WTC11 (cell line): ENCODE data around the gene RXRA.

ENCODE experiments used
- CREB1 ChIP-seq: sonication (generic); formaldehyde crosslinking; IDR thresholded peaks from 2 replicates; pipeline ENCODE4 v1.8.0; 2023; ENCODE audit warnings: mild to moderate bottlenecking, missing genetic modification reagents
- CREM ChIP-seq: sonication (generic); formaldehyde crosslinking; IDR thresholded peaks from 2 replicates; pipeline ENCODE4 v1.8.1; 2022; ENCODE audit warnings: mild to moderate bottlenecking, missing genetic modification reagents, moderate library complexity
- CTCF ChIP-seq: fragments of 200-600 bp; IDR thresholded peaks from 2 replicates; pipeline ENCODE4 v1.8.0; 2022; ENCODE audit warnings: antibody characterized with exemption
- ETV6 ChIP-seq: sonication (generic); formaldehyde crosslinking; IDR thresholded peaks from 2 replicates; pipeline ENCODE4 v1.8.1; 2022; ENCODE audit warnings: mild to moderate bottlenecking, missing genetic modification reagents
- FOXJ3 ChIP-seq: sonication (generic); formaldehyde crosslinking; IDR thresholded peaks from 2 replicates; pipeline ENCODE4 v1.9.0; 2021; ENCODE audit warnings: missing genetic modification reagents, mild to moderate bottlenecking, borderline replicate concordance
- TCF7 ChIP-seq: sonication (generic); formaldehyde crosslinking; IDR thresholded peaks from 2 replicates; pipeline ENCODE4 v1.8.0; 2022; ENCODE audit warnings: mild to moderate bottlenecking, low read depth, missing genetic modification reagents, moderate library complexity
- USF2 ChIP-seq: sonication (generic); formaldehyde crosslinking; IDR thresholded peaks from 2 replicates; pipeline ENCODE4 v1.8.1; 2023; ENCODE audit warnings: mild to moderate bottlenecking, missing genetic modification reagents, moderate library complexity
- ZBTB21 ChIP-seq: sonication (generic); formaldehyde crosslinking; IDR thresholded peaks from 2 replicates; pipeline ENCODE4 v1.8.1; 2023; ENCODE audit warnings: mild to moderate bottlenecking, missing genetic modification reagents, borderline replicate concordance
- TF ChIP-seq, protein P1 (sequence below): sonication (generic); formaldehyde crosslinking; IDR thresholded peaks from 2 replicates; pipeline ENCODE4 v1.8.0; 2022; ENCODE audit warnings: mild to moderate bottlenecking, missing genetic modification reagents

DNA sequence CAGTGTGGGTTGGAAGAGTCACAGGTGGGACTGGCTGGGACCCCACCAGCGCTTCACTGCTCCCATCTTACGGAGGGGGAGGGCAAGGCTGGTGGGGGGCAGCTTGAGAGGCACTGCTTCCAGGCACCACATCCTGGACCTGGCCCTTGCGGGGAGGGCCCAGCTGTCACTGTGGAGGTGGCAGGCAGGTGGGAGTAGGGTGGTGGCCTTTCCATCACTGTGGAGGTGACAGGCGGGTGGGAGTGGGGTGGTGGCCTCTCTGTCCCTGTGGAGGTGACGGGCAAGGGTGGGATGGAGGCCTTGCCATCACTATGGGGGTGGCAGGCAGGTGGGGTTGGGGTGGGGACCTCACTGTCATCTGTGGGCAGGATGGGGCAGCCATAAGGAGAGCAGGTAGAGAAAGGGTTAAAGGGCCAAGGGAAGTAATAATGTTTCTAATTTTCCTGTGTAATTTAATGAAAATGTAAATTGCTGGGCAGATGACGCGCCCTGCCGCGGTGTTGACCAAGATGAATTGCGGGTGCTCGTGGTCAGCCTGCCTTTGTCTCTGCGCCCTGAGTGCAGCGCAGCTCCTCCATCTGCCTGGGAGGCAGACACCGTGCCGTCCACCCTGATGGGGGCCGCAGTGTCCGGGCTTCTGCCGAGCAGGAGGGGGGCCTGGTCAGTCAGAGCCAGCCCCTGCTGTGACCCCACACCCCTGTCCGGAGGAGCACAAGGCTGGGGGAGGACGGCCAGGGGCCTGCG lies 20.8 kb downstream of the RXRA start:
- TF ChIP-seq ETV6 (CRISPR knock-in tag) (no peak), TCF7 (no peak), CREM (CRISPR knock-in tag) (no peak), CREB1 (no peak), CTCF (no peak), ZBTB21 (CRISPR knock-in tag) (no peak), USF2 (CRISPR knock-in tag) (no peak), FOXJ3 (no peak)
- TF ChIP-seq, protein P1, sequence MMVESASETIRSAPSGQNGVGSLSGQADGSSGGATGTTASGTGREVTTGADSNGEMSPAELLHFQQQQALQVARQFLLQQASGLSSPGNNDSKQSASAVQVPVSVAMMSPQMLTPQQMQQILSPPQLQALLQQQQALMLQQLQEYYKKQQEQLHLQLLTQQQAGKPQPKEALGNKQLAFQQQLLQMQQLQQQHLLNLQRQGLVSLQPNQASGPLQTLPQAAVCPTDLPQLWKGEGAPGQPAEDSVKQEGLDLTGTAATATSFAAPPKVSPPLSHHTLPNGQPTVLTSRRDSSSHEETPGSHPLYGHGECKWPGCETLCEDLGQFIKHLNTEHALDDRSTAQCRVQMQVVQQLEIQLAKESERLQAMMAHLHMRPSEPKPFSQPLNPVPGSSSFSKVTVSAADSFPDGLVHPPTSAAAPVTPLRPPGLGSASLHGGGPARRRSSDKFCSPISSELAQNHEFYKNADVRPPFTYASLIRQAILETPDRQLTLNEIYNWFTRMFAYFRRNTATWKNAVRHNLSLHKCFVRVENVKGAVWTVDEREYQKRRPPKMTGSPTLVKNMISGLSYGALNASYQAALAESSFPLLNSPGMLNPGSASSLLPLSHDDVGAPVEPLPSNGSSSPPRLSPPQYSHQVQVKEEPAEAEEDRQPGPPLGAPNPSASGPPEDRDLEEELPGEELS (CRISPR knock-in tag): no peak
